HUES64 (cell line): Measurements from ENCODE around the gene TMPRSS6.
A peak's percentile ranks its signal among the peaks of the same experiment; 100 is the strongest.

ENCODE experiments used
- H3K27ac ChIP-seq: 2 replicates; pipeline ENCODE4 v1.7.0; 2013; ENCODE audit warnings: low read depth, low read length, inconsistent platforms
- H3K27me3 ChIP-seq: 2 replicates; pipeline ENCODE4 v1.6.1; 2013; ENCODE audit warnings: mild to moderate bottlenecking, low read length; ENCODE audit not compliant: insufficient read depth
- H3K36me3 ChIP-seq: 2 replicates; pipeline ENCODE4 v1.6.1; 2013; ENCODE audit warnings: mild to moderate bottlenecking, low read length; ENCODE audit not compliant: insufficient read depth
- H3K4me1 ChIP-seq: 2 replicates; pipeline ENCODE4 v1.6.1; 2013; ENCODE audit warnings: mild to moderate bottlenecking, low read length, moderate library complexity; ENCODE audit not compliant: insufficient read depth
- H3K4me3 ChIP-seq: 2 replicates; pipeline ENCODE4 v1.5.1; 2013; ENCODE audit warnings: mild to moderate bottlenecking, low read length, moderate library complexity
- H3K9ac ChIP-seq: 2 replicates; pipeline ENCODE4 v1.6.1; 2013; ENCODE audit warnings: mild to moderate bottlenecking, low read depth, low read length
- H3K9me3 ChIP-seq: 2 replicates; pipeline ENCODE4 v1.6.1; 2013; ENCODE audit warnings: low read depth, low read length; ENCODE audit not compliant: insufficient read depth
- WGBS: fragments of 150-250, 120-280 bp; methylation state at CpG from one replicate; pipeline ENCODE4 v1.1.7; 2013; ENCODE audit warnings: missing lambda C conversion rate; 5-methylcytosine and 5-hydroxymethylcytosine counted together

TMPRSS6 gene

GRCh38 chr22:37070744-37071143 lies 38.8 kb downstream of the TMPRSS6 start:
- H3K27me3 ChIP-seq, result peaks cover 68% of the 10 kb centered on the region
- no peaks in the 10 kb centered on the region for H3K9me3 ChIP-seq
- no peak overlapping the region for H3K4me3 ChIP-seq
- H3K27ac ChIP-seq, result no peak overlapping the region
- 67% methylated on average over 9 of the region's 9 CpGs for WGBS
- no peak overlapping the region for H3K9ac ChIP-seq
- H3K4me1 ChIP-seq, result peaks cover 4% of the 10 kb centered on the region; the same call in 1 of the 2 replicates
- H3K36me3 ChIP-seq, result no peaks in the 10 kb centered on the region

GRCh38 chr22:37070334-37070733 lies 39.2 kb downstream of the TMPRSS6 start:
- Histone ChIP-seq H3K27me3 (peaks cover 68% of the 10 kb centered on the region), H3K4me3 (no peak overlapping the region), H3K9ac (no peak overlapping the region), H3K36me3 (no peaks in the 10 kb centered on the region), H3K4me1 (peaks cover 4% of the 10 kb centered on the region; the same call in 1 of the 2 replicates), H3K27ac (no peak overlapping the region), H3K9me3 (no peaks in the 10 kb centered on the region)
- WGBS, result 90% methylated on average over 8 of the region's 8 CpGs

GRCh38 chr22:37069719-37070118 lies 39.8 kb downstream of the TMPRSS6 start:
- peaks cover 68% of the 10 kb centered on the region for H3K27me3 ChIP-seq
- peaks cover 4% of the 10 kb centered on the region; the same call in 1 of the 2 replicates for H3K4me1 ChIP-seq
- no peak overlapping the region for H3K9ac ChIP-seq
- no peak overlapping the region for H3K4me3 ChIP-seq
- H3K27ac ChIP-seq, result no peak overlapping the region
- H3K9me3 ChIP-seq, result no peaks in the 10 kb centered on the region
- H3K36me3 ChIP-seq, result no peaks in the 10 kb centered on the region
- WGBS, result 87% methylated on average over 9 of the region's 9 CpGs

- Histone ChIP-seq H3K27ac (no peak overlapping the region), H3K27me3 (peaks cover 68% of the 10 kb centered on the region), H3K4me3 (peak overlapping the region; percentile 51), H3K4me1 (peaks cover 4% of the 10 kb centered on the region; the same call in 1 of the 2 replicates), H3K9ac (no peak overlapping the region), H3K9me3 (no peaks in the 10 kb centered on the region), H3K36me3 (no peaks in the 10 kb centered on the region)
- 66% methylated on average over 9 of the region's 11 CpGs for whole genome bisulfite sequencing
These were observed 40.2 kb downstream of the TMPRSS6 start for GRCh38 chr22:37069319-37069718.

DNA sequence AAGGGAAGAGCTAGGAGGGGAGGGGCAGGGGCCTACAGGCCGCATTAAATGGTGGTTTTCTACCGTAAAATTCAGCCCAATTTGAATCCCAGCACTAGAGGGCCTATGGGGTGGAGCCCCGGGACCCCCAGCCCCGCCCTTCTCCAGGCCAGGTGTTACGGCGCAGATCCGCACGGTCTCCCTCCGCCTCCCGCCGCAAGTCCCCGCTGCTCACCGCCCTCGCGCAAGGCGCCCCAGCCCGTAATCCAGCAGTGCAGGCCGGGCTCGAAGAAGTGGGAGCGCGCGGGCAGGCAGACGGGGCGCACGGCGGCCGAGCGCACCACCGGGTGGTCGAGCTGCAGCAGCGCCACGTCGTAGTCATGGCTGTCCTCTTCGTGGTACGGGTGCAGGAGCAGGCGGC lies 40.7 kb downstream of the TMPRSS6 start:
- no peaks in the 10 kb centered on the region for H3K9me3 ChIP-seq
- H3K4me1 ChIP-seq, result peaks cover 4% of the 10 kb centered on the region; the same call in 1 of the 2 replicates
- WGBS, result 3% methylated on average over 36 of the region's 36 CpGs
- no peak overlapping the region; the same call in 1 of the 2 replicates for H3K9ac ChIP-seq
- H3K27ac ChIP-seq, result no peak overlapping the region
- no peaks in the 10 kb centered on the region for H3K36me3 ChIP-seq
- H3K27me3 ChIP-seq, result peaks cover 65% of the 10 kb centered on the region
- peak overlapping the region; percentile 51 for H3K4me3 ChIP-seq

GRCh38 chr22:37067428-37067827 lies 42.1 kb downstream of the TMPRSS6 start:
- Histone ChIP-seq H3K9me3 (no peaks in the 10 kb centered on the region), H3K9ac (no peak overlapping the region), H3K4me1 (peaks cover 11% of the 10 kb centered on the region), H3K27ac (no peak overlapping the region), H3K27me3 (peaks cover 56% of the 10 kb centered on the region), H3K4me3 (no peak overlapping the region), H3K36me3 (no peaks in the 10 kb centered on the region)
- WGBS, result 85% methylated on average over 10 of the region's 10 CpGs

GRCh38 chr22:37065961-37066360 lies 43.6 kb downstream of the TMPRSS6 start:
- peaks cover 16% of the 10 kb centered on the region for H3K4me1 ChIP-seq
- no peak overlapping the region for H3K9ac ChIP-seq
- no peak overlapping the region for H3K27ac ChIP-seq
- H3K27me3 ChIP-seq, result peaks cover 48% of the 10 kb centered on the region
- H3K4me3 ChIP-seq, result no peak overlapping the region
- 95% methylated on average over 9 of the region's 9 CpGs for WGBS
- no peaks in the 10 kb centered on the region for H3K36me3 ChIP-seq
- no peaks in the 10 kb centered on the region for H3K9me3 ChIP-seq

GRCh38 chr22:37065180-37065579 lies 44.3 kb downstream of the TMPRSS6 start:
- peaks cover 3% of the 10 kb centered on the region for H3K36me3 ChIP-seq
- WGBS, result 94% methylated on average over 3 of the region's 3 CpGs
- peaks cover 16% of the 10 kb centered on the region for H3K4me1 ChIP-seq
- no peak overlapping the region for H3K4me3 ChIP-seq
- H3K27me3 ChIP-seq, result peaks cover 40% of the 10 kb centered on the region
- H3K9ac ChIP-seq, result no peak overlapping the region
- no peak overlapping the region for H3K27ac ChIP-seq
- no peaks in the 10 kb centered on the region for H3K9me3 ChIP-seq

DNA sequence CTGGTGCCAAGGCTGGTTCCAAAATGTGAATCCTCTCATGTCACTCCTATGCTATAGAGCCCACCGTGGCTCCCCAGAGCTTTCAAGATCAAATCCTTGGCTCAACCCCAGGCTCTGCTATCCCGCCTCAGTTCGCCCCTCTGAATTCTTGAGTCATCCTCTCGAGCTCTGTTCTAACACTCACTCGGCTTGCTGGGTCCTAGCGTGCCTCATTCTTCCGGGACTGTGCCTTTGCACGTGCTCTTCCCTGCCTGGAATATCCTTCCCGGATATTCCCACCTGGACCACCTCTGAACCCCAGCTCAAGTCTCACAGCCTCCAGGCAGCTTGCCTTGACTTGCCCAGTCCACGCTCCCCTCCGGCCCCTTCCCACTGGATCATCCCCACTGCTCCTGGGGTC lies 45.0 kb downstream of the TMPRSS6 start:
- H3K27me3 ChIP-seq, result peaks cover 33% of the 10 kb centered on the region
- H3K9me3 ChIP-seq, result no peaks in the 10 kb centered on the region
- no peak overlapping the region for H3K9ac ChIP-seq
- H3K4me1 ChIP-seq, result peaks cover 16% of the 10 kb centered on the region
- WGBS, result 90% methylated on average over 11 of the region's 11 CpGs
- peaks cover 6% of the 10 kb centered on the region for H3K36me3 ChIP-seq
- no peak overlapping the region for H3K4me3 ChIP-seq
- no peak overlapping the region for H3K27ac ChIP-seq

DNA sequence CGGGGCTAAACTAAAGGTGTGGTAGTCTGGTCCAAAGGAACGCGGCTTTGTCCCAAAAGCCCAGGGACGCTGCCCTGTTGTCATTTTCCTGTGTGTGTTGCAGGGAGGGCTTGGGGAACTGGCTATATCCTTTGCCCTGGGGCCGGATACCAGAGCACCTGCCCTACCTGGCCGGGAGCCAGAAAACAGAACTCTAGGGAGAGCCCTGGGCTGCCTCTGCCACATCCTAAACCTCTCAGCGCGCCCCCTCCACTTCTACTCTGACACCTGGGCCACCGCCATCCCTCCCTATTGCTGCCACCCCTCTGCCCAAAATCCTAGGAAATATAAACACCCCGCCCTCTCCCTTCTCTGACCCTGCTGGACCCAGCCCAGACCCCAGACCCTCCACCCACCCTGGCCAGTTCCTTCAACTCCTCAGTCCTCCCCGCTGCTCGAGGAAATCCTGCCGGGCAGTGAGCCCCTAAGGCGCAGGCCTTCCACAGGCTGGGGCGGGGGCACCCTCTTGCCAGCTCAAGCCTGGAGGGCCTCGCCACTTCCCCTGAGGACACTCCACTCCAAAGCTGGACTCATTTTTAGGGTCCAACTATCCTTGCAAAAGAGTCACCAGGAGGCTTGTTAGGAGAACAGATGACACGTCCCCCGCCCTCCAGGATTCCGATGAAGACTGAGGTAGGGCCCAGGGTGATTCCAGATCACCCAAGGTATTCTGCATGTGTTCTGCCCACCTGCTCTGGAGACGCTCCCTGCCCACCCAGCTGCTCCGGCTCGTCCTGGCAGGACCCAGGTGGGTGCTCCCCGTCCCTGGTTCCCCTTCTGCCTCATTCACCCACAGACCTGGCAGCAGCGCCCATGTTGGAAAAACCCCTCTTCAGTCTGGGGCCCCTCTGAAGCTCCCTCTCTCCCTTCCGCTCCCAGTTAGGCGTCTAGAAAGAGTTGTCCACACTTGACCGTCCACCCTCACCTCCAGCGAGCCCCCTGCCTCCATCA lies 45.8 kb downstream of the TMPRSS6 start:
- peak overlapping the region; percentile 18; the same call in 1 of the 2 replicates for H3K27ac ChIP-seq
- H3K36me3 ChIP-seq, result peaks cover 8% of the 10 kb centered on the region
- H3K9me3 ChIP-seq, result no peaks in the 10 kb centered on the region
- H3K4me3 ChIP-seq, result no peak overlapping the region
- no peak overlapping the region for H3K9ac ChIP-seq
- H3K27me3 ChIP-seq, result peaks cover 25% of the 10 kb centered on the region
- H3K4me1 ChIP-seq, result peaks cover 16% of the 10 kb centered on the region
- 88% methylated on average over 28 of the region's 28 CpGs for WGBS

DNA sequence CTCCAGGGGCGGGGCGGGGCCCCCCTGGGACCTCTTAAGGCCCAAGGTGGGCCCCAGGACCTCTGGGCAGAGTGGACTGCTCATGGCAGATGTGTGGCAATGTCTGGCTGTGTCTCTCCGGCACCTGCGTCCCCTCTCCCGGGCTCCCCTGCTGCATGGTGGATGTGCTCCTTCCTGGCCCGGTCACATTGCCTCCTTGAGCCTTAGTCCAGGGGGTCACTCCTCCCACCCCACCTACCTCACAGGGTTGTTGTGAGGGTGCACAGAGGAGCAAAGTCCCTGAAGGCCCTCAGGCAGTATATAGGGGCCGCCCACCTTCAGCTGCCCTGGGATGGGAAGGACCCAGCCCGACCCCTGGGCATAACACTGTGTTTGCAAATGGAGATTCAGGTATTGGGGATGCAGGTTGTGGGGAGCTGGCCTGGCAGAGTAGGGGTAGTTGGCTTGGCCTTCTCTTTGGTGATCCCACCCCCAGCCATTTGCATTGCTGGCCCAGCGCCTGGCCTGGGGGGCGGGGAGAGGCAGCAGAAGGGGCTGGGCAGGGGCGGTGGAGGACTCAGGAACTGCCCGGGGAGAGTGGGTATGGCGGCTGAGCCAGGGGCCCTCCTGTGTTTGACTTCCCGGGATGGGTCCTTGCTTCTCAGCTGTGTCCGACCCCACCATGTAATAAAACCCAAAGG lies 46.7 kb downstream of the TMPRSS6 start:
- Histone ChIP-seq H3K4me1 (peaks cover 13% of the 10 kb centered on the region), H3K9me3 (no peaks in the 10 kb centered on the region), H3K36me3 (peaks cover 15% of the 10 kb centered on the region), H3K27ac (peak overlapping the region; percentile 18; the same call in 1 of the 2 replicates), H3K9ac (no peak overlapping the region), H3K4me3 (no peak overlapping the region), H3K27me3 (peaks cover 16% of the 10 kb centered on the region)
- WGBS, result 55% methylated on average over 15 of the region's 15 CpGs
